Esophagus muscularis mucosa (tissue), 4 donors: ENCODE results near the gene SYNE1.

Experiments used
- CTCF ChIP-seq, 3 experiments: fragments of 200-600 bp in 2 of 3; fragments of 450-650 bp in 1 of 3; sonication (generic) in 2 of 3; IDR thresholded peaks; one replicate each; pipeline ENCODE4 v1.5.1; 2017 to 2019; ENCODE audit warnings: antibody characterized with exemption in 3 of 3, mild to moderate bottlenecking in 2 of 3, moderate library complexity in 1 of 3
- EP300 ChIP-seq: sonication (generic); formaldehyde crosslinking; IDR thresholded peaks from one replicate; pipeline ENCODE4 v1.6.1; 2017; ENCODE audit warnings: antibody characterized with exemption
- POLR2A ChIP-seq: fragments of 450-650 bp; IDR thresholded peaks from one replicate; pipeline ENCODE4 v1.6.1; 2017; ENCODE audit warnings: antibody characterized with exemption, moderate library complexity, mild to moderate bottlenecking, low read depth
- POLR2AphosphoS5 ChIP-seq, 2 donors: sonication (generic); formaldehyde crosslinking; IDR thresholded peaks; one replicate each; pipeline ENCODE4 v1.6.1; 2017; ENCODE audit warnings: antibody characterized with exemption in 2 of 2

DNA sequence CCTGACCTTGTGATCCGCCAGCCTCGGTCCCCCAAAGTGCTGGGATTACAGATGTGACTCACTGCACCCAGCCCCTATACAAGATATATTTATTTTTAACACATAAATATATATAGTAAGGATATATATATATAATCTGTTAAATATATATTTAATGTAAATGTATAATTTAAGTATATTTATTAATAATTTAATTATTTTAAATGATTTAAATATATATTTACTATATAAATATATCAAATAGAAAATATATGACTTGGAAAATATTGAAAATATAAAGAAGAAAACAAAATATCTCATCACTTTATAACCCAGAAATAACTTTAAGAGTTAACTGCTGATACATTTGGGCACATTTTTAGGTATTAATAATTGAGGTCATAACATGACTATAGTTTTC lies 324.7 kb downstream of the SYNE1 start:
- TF ChIP-seq POLR2A (no peak), CTCF (IDR thresholded peaks at IDR 0.05) (no peak), EP300 (no peak), POLR2AphosphoS5 (IDR thresholded peaks at IDR 0.05) (no peak)
